ENCODE results near the gene PCDHA1. TPM values are rescaled to one million over a fixed set of nuclear protein-coding genes. Genes with fewer than 3 reads are reported as not detected.
A peak's percentile ranks its signal among the peaks of the same experiment; 100 is the strongest.

Gene PCDHA1
- total and polyA plus RNA-seq, 2 donors (not counting 3 experiments of a cell fraction or from before 2014, with no cell fraction given): 0.04 TPM; not detected in 1

- no peak for FAIRE-seq
- Histone ChIP-seq H3K27ac (ENCODE audit: insufficient read depth, low read depth, low read length) (no peak overlapping the region), H3K79me2 (ENCODE audit: control insufficient read depth, insufficient read depth, low read length) (no peaks in the 10 kb centered on the region), H2AFZ (ENCODE audit: low read depth, low read length) (no peak overlapping the region), H3K9me3 (replicated peaks; ENCODE audit: control insufficient read depth, insufficient read depth, low read length) (peaks cover 2% of the 10 kb centered on the region), H3K36me3 (ENCODE audit: control insufficient read depth in 2 of 2, extremely low read depth in 1 of 2, insufficient read depth in 2 of 2, low read length in 2 of 2) (no peaks in the 10 kb centered on the region), H3K9me1 (replicated peaks; ENCODE audit: control insufficient read depth, extremely low read depth, insufficient read depth, low read length) (no peaks in the 10 kb centered on the region), H3K27me3 (ENCODE audit: control insufficient read depth in 2 of 2, insufficient read depth in 2 of 2, low read length in 2 of 2) (no peaks in the 10 kb centered on the region), H4K20me1 (replicated peaks; ENCODE audit: control insufficient read depth, extremely low read depth, insufficient read depth, low read length) (no peaks in the 10 kb centered on the region), H3K4me2 (ENCODE audit: insufficient read depth, low read length) (no peak overlapping the region), H3K4me3 (replicated peaks in 1 of 3; ENCODE audit: insufficient read depth in 1 of 3, low read depth in 1 of 3, low read length in 3 of 3) (no peak overlapping the region), H3K9ac (replicated peaks; ENCODE audit: extremely low read depth, insufficient read depth, low read length) (no peak overlapping the region), H3K4me1 (ENCODE audit: control insufficient read depth, extremely low read depth, insufficient read depth, low read length) (no peaks in the 10 kb centered on the region)
- CTCF ChIA-PET: no interaction called here
- POLR2A ChIA-PET: no interaction called here
- no TSS peak for BruUV-seq (replicated peaks)
- TF ChIP-seq POLR2AphosphoS5 (IDR thresholded peaks at IDR 0.05; ENCODE audit: insufficient read depth, low read depth, low read length): no peak
- TF ChIP-seq GATA2 (IDR thresholded peaks at IDR 0.05; ENCODE audit: insufficient read depth, insufficient read length, low read depth, low read length): no peak
- TF ChIP-seq MYC (IDR thresholded peaks at IDR 0.05; ENCODE audit: low read depth, low read length): no peak
- TF ChIP-seq EZH2 (IDR thresholded peaks at IDR 0.05; ENCODE audit: borderline replicate concordance, low read depth, low read length, severe bottlenecking): no peak
- TF ChIP-seq, protein P1, sequence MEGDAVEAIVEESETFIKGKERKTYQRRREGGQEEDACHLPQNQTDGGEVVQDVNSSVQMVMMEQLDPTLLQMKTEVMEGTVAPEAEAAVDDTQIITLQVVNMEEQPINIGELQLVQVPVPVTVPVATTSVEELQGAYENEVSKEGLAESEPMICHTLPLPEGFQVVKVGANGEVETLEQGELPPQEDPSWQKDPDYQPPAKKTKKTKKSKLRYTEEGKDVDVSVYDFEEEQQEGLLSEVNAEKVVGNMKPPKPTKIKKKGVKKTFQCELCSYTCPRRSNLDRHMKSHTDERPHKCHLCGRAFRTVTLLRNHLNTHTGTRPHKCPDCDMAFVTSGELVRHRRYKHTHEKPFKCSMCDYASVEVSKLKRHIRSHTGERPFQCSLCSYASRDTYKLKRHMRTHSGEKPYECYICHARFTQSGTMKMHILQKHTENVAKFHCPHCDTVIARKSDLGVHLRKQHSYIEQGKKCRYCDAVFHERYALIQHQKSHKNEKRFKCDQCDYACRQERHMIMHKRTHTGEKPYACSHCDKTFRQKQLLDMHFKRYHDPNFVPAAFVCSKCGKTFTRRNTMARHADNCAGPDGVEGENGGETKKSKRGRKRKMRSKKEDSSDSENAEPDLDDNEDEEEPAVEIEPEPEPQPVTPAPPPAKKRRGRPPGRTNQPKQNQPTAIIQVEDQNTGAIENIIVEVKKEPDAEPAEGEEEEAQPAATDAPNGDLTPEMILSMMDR (IDR thresholded peaks at IDR 0.05; ENCODE audit: extremely low read depth in 1 of 2, insufficient read depth in 1 of 2, low read depth in 1 of 2, low read length in 2 of 2): no peak
- TF ChIP-seq POLR2A (IDR thresholded peaks at IDR 0.05; ENCODE audit: low read depth, low read length): no peak
- dilution Hi-C loops (cut with MboI; ENCODE audit: extremely low pct_ligation_motif_present, low sequenced_read_pairs): no loop called here
- peak; percentile 4 for DNase-seq (ENCODE audit: low read depth, low spot score)
- intact Hi-C loops (cut with micrococcal nuclease): no loop called here
Measured at GRCh38 chr5:140764177-140764973, 21.6 kb upstream of the PCDHA1 start.
